Parathyroid adenoma (tissue), 2 donors: ENCODE data around the gene PLCH2.

Source experiments
- H2AFZ ChIP-seq: fragments of 300-600 bp; sonication (generic); one replicate; pipeline ENCODE4 v1.7.0; 2017; ENCODE audit warnings: antibody characterized with exemption, mild to moderate bottlenecking
- H3K27ac ChIP-seq: fragments of 300-600 bp; sonication (generic); one replicate; pipeline ENCODE4 v1.7.0; 2017
- H3K27me3 ChIP-seq: fragments of 300-600 bp; sonication (generic); one replicate; pipeline ENCODE4 v1.7.0; 2017; ENCODE audit warnings: low read length; ENCODE audit not compliant: control insufficient read depth, insufficient read depth
- H3K36me3 ChIP-seq: fragments of 300-600 bp; sonication (generic); one replicate; pipeline ENCODE4 v1.7.0; 2017; ENCODE audit warnings: low read length; ENCODE audit not compliant: control insufficient read depth, insufficient read depth
- H3K4me1 ChIP-seq: fragments of 300-600 bp; sonication (generic); one replicate; pipeline ENCODE4 v1.7.0; 2017; ENCODE audit warnings: control low read depth
- H3K4me2 ChIP-seq: fragments of 300-600 bp; sonication (generic); one replicate; pipeline ENCODE4 v1.7.0; 2017; ENCODE audit warnings: low read length
- H3K4me3 ChIP-seq: fragments of 300-600 bp; sonication (generic); one replicate; pipeline ENCODE4 v1.7.0; 2017; ENCODE audit warnings: low read depth, low read length
- H3K79me2 ChIP-seq: fragments of 300-600 bp; sonication (generic); one replicate; pipeline ENCODE4 v1.7.0; 2017; ENCODE audit warnings: control low read depth
- H3K9ac ChIP-seq: fragments of 300-600 bp; sonication (generic); one replicate; pipeline ENCODE4 v1.7.0; 2017; ENCODE audit warnings: mild to moderate bottlenecking
- H3K9me3 ChIP-seq: fragments of 300-600 bp; sonication (generic); one replicate; pipeline ENCODE4 v1.7.0; 2017; ENCODE audit warnings: low read length; ENCODE audit not compliant: control insufficient read depth
- CTCF ChIP-seq: fragments of 300-600 bp; sonication (generic); IDR thresholded peaks from one replicate; pipeline ENCODE4 v1.7.0; 2017; ENCODE audit warnings: antibody characterized with exemption, mild to moderate bottlenecking
- donor health status: primary hyperparathyroidism.

Gene PLCH2

GRCh38 chr1:2429780-2430591 lies 46.1 kb upstream of the PLCH2 start:
- Histone ChIP-seq H3K4me3 (no peak overlapping the region), H3K27ac (no peak overlapping the region), H3K9me3 (no peaks in the 10 kb centered on the region), H3K4me1 (no peaks in the 10 kb centered on the region), H3K9ac (no peak overlapping the region), H3K79me2 (no peaks in the 10 kb centered on the region), H3K27me3 (peaks cover 5% of the 10 kb centered on the region), H2AFZ (no peak overlapping the region), H3K4me2 (no peak overlapping the region), H3K36me3 (no peaks in the 10 kb centered on the region)
- TF ChIP-seq CTCF, result no peak

DNA sequence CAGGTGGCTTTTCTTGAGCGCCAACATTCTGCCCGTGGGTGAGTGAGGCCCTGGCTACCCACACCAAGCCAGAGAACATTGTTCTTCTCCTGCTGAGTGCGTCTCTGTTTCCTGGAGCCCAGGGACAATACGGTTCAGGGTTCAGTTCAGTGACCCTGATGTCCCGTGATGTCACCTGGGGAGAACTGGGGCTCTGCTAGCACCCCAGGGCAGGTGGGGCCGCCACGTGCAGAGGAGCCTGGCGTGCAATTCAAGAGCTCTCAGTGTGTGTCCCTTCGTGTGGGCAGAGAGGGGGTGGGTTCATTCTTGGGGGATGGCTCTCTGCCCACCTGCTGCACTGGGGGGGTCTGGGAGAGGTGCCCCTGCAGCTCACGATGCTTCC lies 45.5 kb upstream of the PLCH2 start:
- H3K27me3 ChIP-seq, result peaks cover 5% of the 10 kb centered on the region
- no peak overlapping the region for H3K27ac ChIP-seq
- H3K9ac ChIP-seq, result no peak overlapping the region

GRCh38 chr1:2431103-2431502 lies 45.0 kb upstream of the PLCH2 start:
- H3K36me3 ChIP-seq, result no peaks in the 10 kb centered on the region
- no peaks in the 10 kb centered on the region for H3K4me1 ChIP-seq
- no peaks in the 10 kb centered on the region for H3K9me3 ChIP-seq
- no peak overlapping the region for H3K4me3 ChIP-seq
- no peak overlapping the region for H3K27ac ChIP-seq
- no peak overlapping the region for H3K4me2 ChIP-seq
- no peak overlapping the region for H2AFZ ChIP-seq
- no peak overlapping the region for H3K9ac ChIP-seq
- peaks cover 5% of the 10 kb centered on the region for H3K27me3 ChIP-seq
- TF ChIP-seq CTCF, result no peak
- no peaks in the 10 kb centered on the region for H3K79me2 ChIP-seq

More for the DNA sequence above, 45.5 kb upstream of the PLCH2 start:
- Histone ChIP-seq H3K9me3 (no peaks in the 10 kb centered on the region), H3K4me3 (no peak overlapping the region), H3K79me2 (no peaks in the 10 kb centered on the region), H3K4me1 (no peaks in the 10 kb centered on the region), H2AFZ (no peak overlapping the region), H3K36me3 (no peaks in the 10 kb centered on the region), H3K4me2 (no peak overlapping the region)
- no peak for TF ChIP-seq CTCF

GRCh38 chr1:2431518-2431917 lies 44.6 kb upstream of the PLCH2 start:
- Histone ChIP-seq H3K4me3 (no peak overlapping the region), H3K9me3 (no peaks in the 10 kb centered on the region), H2AFZ (no peak overlapping the region), H3K4me1 (no peaks in the 10 kb centered on the region), H3K27ac (no peak overlapping the region), H3K79me2 (no peaks in the 10 kb centered on the region), H3K9ac (no peak overlapping the region), H3K4me2 (no peak overlapping the region), H3K27me3 (peaks cover 5% of the 10 kb centered on the region), H3K36me3 (no peaks in the 10 kb centered on the region)
- TF ChIP-seq CTCF, result no peak

- Histone ChIP-seq H3K4me3 (no peak overlapping the region), H3K27me3 (peaks cover 5% of the 10 kb centered on the region), H3K9ac (no peak overlapping the region), H3K79me2 (no peaks in the 10 kb centered on the region), H3K4me1 (no peaks in the 10 kb centered on the region), H3K4me2 (no peak overlapping the region), H3K36me3 (no peaks in the 10 kb centered on the region), H2AFZ (no peak overlapping the region), H3K27ac (no peak overlapping the region), H3K9me3 (no peaks in the 10 kb centered on the region)
- TF ChIP-seq CTCF, result no peak
Measured at GRCh38 chr1:2432441-2432844, 43.6 kb upstream of the PLCH2 start.
